Limb (tissue), 2 donors: ENCODE results near the gene LHPP.

Source experiments
- DNase-seq, 2 donors: peaks; one replicate each; pipeline ENCODE4 v3.0.0-alpha.2; 2016; ENCODE audit errors: extremely low spot score in 2 of 2

The LHPP gene

GRCh38 chr10:124521429-124521871 lies 59.8 kb downstream of the LHPP start:
- DNase-seq: no peak

GRCh38 chr10:124522131-124522932 lies 60.7 kb downstream of the LHPP start:
- DNase-seq: no peak

DNA sequence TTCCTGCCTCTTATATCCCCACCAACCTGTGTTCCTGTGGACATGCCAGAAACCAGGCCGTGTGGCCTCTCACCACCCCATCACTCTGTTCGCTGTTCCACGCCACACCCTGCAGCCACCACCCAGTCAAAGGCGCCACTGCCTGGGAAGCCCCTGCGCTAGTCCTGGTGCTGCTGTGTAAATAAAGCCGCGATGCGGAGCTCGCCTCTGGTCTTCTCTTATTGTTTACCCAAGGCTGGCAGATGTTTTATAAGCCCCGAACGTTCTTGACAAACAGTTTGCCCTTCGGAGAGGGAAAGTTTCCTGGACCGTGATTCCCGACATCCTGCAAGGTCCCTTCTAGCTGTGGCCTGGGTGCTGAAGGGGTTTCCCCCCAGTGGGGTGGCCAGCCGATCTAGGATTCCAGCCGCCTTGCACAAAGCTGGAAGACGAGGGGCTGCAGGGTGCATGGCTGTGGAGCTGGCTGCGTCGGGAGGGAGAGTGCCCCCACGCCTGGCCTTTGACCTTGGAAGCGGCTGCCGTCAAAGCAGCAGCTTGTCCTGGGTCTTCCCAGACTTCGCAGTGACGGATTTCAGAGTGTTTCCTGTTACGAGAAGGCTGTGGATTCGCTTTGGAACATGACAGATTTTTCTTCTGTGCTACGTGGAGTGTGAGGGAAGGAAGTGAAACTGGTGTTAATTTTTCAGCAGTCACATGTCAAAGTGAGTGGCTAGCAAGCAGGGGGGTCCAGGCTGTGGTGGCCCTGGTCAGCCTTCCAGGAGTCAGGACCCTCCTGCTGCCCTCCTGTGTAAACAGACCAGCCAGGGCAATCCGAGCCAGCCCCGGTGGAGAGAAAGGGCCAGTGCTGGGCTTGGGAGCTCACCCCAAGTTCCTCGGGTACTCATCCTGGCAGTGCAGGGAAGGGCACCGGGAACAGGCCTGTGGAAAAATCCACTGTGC lies 61.6 kb downstream of the LHPP start:
- no peak for DNase-seq

DNA sequence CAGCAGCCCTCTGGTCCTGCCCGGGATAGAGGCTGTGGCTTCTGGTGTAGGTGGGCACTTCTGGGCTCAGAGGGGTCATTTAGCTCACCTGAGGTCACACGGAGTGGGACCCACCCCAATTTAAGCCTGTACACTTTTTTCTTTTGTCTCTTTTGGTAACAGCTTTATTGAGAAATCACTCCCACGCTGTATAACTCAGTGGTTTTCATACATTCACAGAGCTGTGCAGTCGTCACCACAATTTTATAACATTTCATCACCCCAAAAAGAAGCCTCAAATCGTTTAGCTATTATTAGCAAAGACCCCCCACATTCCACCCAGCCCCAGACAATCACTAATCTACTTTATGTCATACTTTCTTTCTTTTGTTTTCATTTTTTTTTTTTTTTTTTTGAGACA lies 62.3 kb downstream of the LHPP start:
- no peak for DNase-seq

DNA sequence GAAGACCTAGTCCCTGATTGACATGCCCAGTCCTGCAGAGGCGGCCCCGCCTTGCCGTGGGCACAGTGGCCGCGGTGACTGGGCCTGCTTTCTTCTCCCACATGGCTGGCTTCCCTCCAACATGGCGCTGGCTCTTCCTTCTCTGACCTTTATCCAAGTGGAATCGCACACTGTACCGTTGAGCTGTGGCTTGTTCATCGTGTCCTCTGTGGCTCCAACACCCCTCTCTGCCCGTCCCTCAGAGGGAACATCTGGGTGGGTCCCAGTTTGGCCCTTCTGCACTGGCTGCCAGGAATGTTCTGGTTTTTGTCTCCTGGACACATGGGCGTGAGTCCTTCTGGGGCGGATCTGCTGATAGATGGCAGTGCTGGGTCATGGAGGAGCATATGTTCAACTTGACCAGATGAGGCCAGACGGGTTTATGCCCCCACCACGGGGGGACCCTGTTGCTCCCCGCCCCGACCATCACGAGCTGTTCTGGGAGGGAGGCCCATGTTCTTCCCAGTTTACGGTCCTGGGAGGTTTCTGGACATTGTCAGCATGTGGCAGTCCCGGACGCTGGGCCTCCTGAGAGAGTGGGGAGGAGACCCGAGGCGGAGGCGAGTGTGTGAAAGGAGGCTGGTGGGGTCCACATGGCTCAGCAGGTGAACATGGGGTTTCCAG lies 63.5 kb downstream of the LHPP start:
- no peak for DNase-seq

DNA sequence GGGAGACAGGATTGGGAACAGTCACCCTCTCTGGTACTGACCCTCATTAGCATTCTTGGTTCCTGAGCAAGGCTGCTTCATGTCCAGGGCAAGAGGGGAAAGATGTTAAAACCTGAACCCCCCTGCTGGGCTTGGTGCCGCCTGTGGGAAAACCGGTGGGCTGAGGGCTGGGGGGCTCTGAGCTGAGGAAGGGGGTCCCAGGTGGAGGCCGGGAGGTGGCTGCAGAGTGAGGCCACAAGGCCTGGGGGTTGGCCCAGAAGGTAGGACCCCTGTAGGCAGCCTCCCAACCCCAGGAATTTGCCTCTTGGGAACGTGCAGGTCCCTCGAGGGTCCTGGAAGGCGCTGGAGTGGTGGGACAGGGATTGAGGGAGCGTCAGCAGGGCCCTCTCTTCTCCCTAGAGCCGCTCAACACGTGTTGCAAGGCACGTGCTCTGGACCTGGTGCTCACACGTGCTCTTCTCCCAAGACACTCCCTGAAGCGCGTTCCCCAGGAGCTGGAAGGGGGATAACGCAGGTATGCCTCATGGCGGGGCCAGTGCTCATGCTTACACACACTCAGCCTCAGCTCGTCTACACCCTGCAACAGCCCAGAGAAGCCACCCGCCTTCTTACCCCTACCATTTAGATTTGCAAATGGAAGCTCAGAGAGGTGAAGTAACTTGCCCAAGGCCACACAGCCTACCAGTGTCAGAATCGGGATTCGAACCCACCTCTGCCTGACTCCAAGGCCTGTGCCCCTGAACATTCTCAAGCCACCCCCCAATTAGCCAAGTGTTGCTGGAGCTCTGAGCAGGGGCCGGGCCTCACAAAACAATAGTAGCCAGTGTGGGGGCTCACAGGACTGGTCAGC lies 64.4 kb downstream of the LHPP start:
- no peak for DNase-seq

- DNase-seq: no peak
Measured at GRCh38 chr10:124526621-124527267, 65.1 kb downstream of the LHPP start.

- no peak for DNase-seq
Measured at GRCh38 chr10:124527874-124528395, 66.3 kb downstream of the LHPP start.

DNA sequence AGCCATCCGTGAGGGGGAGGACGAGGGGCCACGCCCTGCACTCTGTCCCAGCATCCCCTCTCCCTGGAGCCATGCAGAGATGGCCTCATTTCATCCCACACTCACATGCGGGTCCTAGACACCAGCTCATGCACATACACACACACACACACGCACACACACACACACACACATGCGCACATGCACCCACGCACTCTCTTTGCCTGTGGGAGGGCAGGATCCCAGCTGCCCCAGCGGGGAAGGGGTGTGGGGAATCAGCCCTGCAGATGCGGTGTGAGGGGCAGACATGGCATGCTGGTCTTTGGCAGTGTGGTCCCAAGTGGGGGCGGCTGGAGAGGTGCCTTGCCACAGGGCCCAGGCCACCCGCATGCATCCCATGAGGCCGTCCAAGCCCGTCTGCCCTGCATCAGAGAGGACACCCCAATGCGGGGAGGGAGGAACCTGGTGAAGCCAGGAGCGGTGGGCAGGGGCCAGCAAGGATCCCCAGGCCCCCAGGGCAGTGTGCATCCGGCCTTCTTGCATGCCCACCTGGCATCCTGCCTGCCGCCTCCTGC lies 68.1 kb downstream of the LHPP start:
- DNase-seq: no peak

DNA sequence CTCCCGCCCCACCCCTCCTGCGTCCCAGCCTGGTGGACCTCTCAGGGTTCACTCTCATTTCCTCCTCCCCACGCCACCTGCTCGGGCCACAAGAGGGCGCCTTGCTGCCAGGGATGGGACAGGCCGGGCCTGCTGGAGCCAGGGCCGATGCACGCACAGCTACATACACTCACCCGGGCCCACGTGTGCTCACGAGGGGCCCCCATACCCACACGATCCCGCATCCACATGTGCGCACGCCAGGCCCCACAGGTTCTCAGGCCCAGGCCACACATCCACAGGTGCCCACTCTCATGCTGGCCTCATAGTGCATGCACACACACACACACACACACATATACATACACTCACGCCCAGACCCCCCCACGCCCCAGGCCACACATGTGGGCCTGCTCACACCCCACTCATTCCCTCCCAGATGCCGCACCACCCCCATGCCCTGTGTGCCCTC lies 68.6 kb downstream of the LHPP start:
- DNase-seq: peak; percentile 79 to 91

DNA sequence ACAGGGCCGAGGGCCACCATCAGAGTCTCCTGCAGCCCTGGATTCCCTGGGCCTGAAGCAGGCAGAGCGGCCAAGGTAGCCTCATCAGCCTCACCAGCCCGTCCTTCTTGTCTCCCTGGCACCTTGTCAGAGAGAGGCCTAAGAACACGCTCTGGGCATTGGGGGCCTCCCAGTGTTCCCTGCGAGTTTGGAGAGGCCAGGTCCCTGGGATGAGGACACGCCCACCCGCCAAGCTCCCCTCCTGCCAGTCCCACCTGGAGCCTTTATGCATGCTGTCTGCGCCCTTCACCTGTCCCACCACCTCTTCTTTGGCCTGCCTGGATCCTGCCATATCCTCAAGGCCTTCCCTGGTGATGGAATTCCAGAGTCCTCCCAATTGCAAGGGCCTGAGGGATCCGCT lies 69.2 kb downstream of the LHPP start:
- no peak for DNase-seq

- no peak for DNase-seq
Measured at GRCh38 chr10:124532106-124532641, 70.6 kb downstream of the LHPP start.

DNA sequence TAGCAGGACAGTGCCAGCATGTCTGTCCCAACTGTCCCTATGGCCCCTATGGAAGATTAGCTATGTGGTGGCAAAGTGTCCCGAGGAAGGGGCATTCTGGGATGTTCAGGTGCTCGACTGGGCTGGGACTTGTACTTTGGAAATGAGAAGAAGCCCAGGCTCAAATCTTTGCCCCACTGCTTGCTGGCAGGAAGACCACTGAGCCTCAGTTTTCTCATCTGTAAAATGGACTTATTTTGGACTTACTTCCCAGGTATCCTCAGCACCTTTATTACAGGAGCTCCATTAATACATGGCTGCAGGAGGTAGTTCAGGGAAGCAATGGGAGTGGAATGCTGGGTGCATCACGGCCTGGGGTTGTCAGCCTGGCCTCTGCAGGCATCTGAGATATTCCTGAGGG lies 71.2 kb downstream of the LHPP start:
- no peak for DNase-seq

GRCh38 chr10:124533266-124533665 lies 71.6 kb downstream of the LHPP start:
- no peak for DNase-seq

DNA sequence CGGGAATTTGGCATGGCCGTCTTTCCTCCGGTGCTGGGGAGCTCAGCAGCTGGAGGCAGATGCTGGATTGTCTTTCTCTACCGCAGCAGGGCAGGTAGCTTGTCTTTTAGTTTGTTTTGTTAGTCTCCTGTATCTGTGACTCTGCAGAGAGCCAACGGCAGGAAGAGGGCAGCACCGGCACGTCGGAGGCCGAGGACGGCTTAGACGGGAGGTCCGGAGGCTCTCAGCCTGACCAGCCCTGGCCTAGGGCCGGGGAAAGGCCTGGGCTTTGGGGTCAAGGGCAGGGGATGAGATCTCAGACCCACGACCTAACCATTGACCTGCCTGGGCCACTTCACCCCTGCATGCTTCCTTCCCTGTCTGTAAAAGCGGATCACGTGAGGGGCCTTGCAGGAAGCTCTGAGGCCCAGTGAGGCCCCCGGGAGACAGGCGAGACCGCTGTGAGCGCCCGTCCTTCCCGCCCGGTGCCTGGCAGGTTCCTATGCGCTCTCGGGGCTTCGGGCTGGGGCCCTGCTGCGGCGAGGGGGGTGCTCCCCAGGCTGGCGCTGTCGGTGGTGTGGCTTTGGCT lies 72.7 kb downstream of the LHPP start:
- DNase-seq: peak in 1 of 2 donors; percentile 67

GRCh38 chr10:124534826-124535601 lies 73.4 kb downstream of the LHPP start:
- DNase-seq: no peak

DNA sequence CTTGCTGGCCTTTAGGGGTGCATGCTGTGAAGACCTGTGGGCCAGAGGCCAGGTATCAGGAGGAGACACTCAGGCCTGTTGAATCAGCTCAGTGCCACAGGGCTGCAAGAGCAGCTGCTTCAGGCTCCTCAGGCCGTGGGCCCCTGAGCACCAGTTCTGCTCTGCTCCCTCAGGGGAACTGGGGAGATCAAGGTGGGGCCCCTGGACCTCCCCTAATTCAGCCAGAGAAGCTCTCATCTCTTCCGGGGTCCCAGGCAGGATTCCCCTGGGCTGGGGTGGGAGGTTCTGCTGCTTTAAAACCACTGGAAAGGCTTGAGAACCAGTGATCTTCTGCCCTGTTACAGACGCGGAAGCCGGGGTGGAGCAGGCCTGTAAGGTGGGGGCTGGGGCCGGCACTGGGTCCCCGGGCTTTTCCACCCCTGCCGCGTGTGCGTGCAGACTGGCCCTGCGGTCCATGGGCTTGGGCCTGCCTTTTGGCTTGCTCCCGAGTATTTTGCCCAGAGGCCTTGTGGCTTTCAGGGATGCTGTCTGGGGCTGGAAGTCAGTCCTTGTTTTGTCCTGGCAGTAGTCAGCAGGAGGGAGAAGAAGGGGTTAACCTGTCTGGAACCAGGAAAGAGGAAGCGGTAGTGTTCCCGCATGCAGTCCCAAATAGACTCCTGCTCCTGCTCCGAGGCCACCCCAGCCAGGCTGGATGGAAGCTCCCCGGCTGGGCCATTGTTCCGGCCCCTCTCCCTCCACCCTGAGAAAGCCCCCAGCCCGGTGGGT lies 74.3 kb downstream of the LHPP start:
- no peak for DNase-seq
